Measurements from ENCODE around the gene GPR39. TPM values are rescaled to one million over a fixed set of nuclear protein-coding genes. Genes with fewer than 3 reads are reported as not detected.

Gene GPR39
- total RNA-seq, 1 experiment from 2014 or later = 34.8 TPM

GRCh38 chr2:132544006-132544630 is 127.5 kb downstream of the GPR39 start:
- DNase-seq (no peak), ATAC-seq (no peak)
- Histone ChIP-seq H2AFZ (ENCODE audit: low read length) (no peak overlapping the region), H3K9me2 (replicated peaks; ENCODE audit: low read length) (no peaks in the 10 kb centered on the region), H3F3A (ENCODE audit: low read length, unreplicated experiment) (no peaks in the 10 kb centered on the region), H3K9me3 (ENCODE audit: low read length) (peaks cover 15% of the 10 kb centered on the region; the same call in 1 of the 2 replicates), H3K36me3 (ENCODE audit: low read depth, low read length) (peaks cover 17% of the 10 kb centered on the region; the same call in 1 of the 2 replicates), H3K79me2 (ENCODE audit: low read length) (peaks cover 9% of the 10 kb centered on the region; the same call in 1 of the 2 replicates), H3K27me3 (ENCODE audit: low read length) (no peaks in the 10 kb centered on the region), H3K4me3 (ENCODE audit: low read length) (no peak overlapping the region), H3K9ac (ENCODE audit: low read length) (no peak overlapping the region), H4K20me1 (ENCODE audit: low read length) (no peaks in the 10 kb centered on the region), H3K4me2 (ENCODE audit: low read length) (no peak overlapping the region), H3K27ac (ENCODE audit: low read length) (no peak overlapping the region), H3K4me1 (ENCODE audit: insufficient read depth, low read length) (peaks cover 4% of the 10 kb centered on the region; the same call in 1 of the 2 replicates)
- TF ChIP-seq, protein P1, sequence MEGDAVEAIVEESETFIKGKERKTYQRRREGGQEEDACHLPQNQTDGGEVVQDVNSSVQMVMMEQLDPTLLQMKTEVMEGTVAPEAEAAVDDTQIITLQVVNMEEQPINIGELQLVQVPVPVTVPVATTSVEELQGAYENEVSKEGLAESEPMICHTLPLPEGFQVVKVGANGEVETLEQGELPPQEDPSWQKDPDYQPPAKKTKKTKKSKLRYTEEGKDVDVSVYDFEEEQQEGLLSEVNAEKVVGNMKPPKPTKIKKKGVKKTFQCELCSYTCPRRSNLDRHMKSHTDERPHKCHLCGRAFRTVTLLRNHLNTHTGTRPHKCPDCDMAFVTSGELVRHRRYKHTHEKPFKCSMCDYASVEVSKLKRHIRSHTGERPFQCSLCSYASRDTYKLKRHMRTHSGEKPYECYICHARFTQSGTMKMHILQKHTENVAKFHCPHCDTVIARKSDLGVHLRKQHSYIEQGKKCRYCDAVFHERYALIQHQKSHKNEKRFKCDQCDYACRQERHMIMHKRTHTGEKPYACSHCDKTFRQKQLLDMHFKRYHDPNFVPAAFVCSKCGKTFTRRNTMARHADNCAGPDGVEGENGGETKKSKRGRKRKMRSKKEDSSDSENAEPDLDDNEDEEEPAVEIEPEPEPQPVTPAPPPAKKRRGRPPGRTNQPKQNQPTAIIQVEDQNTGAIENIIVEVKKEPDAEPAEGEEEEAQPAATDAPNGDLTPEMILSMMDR (conservative IDR thresholded peaks at IDR 0.05; ENCODE audit: low read depth, low read length) = no peak
- TF ChIP-seq EZH2phosphoT487 (IDR thresholded peaks at IDR 0.05; ENCODE audit: borderline replicate concordance, low read length) = no peak
- no peak for TF ChIP-seq EZH2 (IDR thresholded peaks at IDR 0.05; ENCODE audit: low read length, unreplicated experiment)
- intact Hi-C loops (cut with micrococcal nuclease) = loop anchor here (10.0 kb wide), 1 partner anchor 1301 kb away; no protein-coding TSS in a partner anchor
- ChIA-PET POLR2A (ENCODE audit: unreplicated experiment) (no interaction called here), CTCF (interaction anchor here (0.6 kb wide), 1 partner anchor 195 kb away, joined by 3 read pairs; no protein-coding TSS in a partner anchor)
- no TSS peak for BruUV-seq (replicated peaks)

GRCh38 chr2:132547090-132547687 is 130.6 kb downstream of the GPR39 start:
- intact Hi-C loops (cut with micrococcal nuclease) = loop anchor here (1.0 to 10.0 kb wide), 5 partner anchors 124 to 1298 kb away; partner anchors contain the start of gene LYPD1
- Histone ChIP-seq H3K36me3 (ENCODE audit: low read depth, low read length) (peaks cover 21% of the 10 kb centered on the region; the same call in 1 of the 2 replicates), H2AFZ (ENCODE audit: low read length) (no peak overlapping the region), H3K9me2 (replicated peaks; ENCODE audit: low read length) (no peaks in the 10 kb centered on the region), H3K27ac (ENCODE audit: low read length) (no peak overlapping the region), H3K9me3 (ENCODE audit: low read length) (peaks cover 12% of the 10 kb centered on the region; the same call in 1 of the 2 replicates), H3K4me3 (ENCODE audit: low read length) (no peak overlapping the region), H3K27me3 (ENCODE audit: low read length) (no peaks in the 10 kb centered on the region), H3K4me1 (ENCODE audit: insufficient read depth, low read length) (peaks cover 14% of the 10 kb centered on the region), H3F3A (ENCODE audit: low read length, unreplicated experiment) (no peaks in the 10 kb centered on the region), H3K79me2 (ENCODE audit: low read length) (peaks cover 16% of the 10 kb centered on the region), H4K20me1 (ENCODE audit: low read length) (peaks cover 7% of the 10 kb centered on the region; the same call in 1 of the 2 replicates), H3K9ac (ENCODE audit: low read length) (no peak overlapping the region), H3K4me2 (ENCODE audit: low read length) (no peak overlapping the region)
- ChIA-PET POLR2A (ENCODE audit: unreplicated experiment) (interaction anchor here (0.5 to 0.6 kb wide), 3 partner anchors 109 to 1737 kb away, joined by 3 to 4 read pairs (median 3); no protein-coding TSS in a partner anchor), CTCF (interaction anchor here (0.5 to 1.0 kb wide), 9 partner anchors 109 to 1297 kb away, joined by 3 to 8 read pairs (median 4); no protein-coding TSS in a partner anchor)
- BruUV-seq (replicated peaks) = no TSS peak
- DNase-seq (peak; percentile 82), ATAC-seq (peak; percentile 65)
- TF ChIP-seq EZH2 (IDR thresholded peaks at IDR 0.05; ENCODE audit: low read length, unreplicated experiment) = no peak
- TF ChIP-seq EZH2phosphoT487 (IDR thresholded peaks at IDR 0.05; ENCODE audit: borderline replicate concordance, low read length) = no peak
- TF ChIP-seq, protein P1 (conservative IDR thresholded peaks at IDR 0.05; ENCODE audit: low read depth, low read length) = peak; percentile 85

Measured in PC-3 (cell line).